ENCODE data around the gene STK32A.

The STK32A gene

GRCh38 chr5:147427521-147428401 is 192.9 kb downstream of the STK32A start:
- DNase-seq, result no peak

GRCh38 chr5:147430628-147431027 is 195.8 kb downstream of the STK32A start:
- DNase-seq, result no peak

DNA sequence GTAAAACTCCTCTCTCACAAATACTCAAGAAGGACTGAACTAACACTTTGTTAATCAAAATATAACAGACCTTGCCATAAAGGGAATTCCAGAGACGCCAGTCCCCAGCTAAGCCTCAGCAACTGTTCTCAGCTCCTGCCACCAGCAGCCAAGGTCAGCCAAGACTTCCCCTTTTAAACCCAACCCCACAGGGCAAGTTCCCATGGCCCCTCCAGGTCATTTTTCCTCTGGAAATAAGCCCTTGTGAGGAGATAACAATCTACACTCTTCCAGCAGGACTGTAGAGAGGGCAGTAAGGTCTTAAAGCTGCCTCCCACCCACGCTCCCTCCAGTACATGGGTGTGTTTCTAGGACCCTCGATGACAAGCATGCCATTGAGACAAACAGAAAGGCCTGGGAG is 196.8 kb downstream of the STK32A start:
- no peak for DNase-seq

GRCh38 chr5:147432323-147432722 is 197.5 kb downstream of the STK32A start:
- DNase-seq, result no peak

DNA sequence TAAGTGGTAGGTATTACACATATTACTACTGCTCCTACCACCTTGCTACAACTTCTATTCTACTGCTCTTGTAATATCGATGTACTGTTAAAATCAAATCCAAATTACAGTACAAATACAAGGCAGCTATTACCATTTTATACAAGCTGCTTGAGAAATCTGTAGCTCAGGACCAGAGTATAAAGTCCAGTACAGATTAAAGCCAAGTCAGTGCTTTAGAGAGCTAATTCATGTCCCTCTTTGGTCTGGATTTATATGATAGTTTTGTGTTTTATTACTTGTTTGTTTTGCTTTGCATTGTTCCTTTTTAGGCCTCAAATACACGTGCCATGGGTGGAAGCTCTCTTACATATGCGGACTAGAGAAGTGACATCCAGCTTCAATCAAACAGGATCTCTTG is 199.2 kb downstream of the STK32A start:
- no peak for DNase-seq

DNA sequence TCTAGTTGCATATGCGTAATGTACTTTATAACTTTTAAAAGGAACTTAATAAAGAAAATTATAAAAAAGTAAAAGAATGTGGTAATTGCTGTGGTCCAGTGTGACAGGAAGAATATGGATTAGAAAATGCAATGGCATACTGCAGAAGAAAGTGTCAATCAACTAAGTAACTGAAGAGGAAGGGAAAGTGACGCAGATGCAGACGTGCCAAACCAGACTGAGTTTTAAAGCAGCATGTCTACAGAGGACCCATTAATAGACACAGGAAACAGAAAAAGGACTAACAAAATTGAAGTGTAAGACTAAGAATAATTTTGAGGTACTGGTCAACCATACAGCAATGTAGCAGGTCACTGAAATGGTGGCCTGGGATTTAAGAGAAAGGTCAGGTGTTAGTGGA is 201.8 kb downstream of the STK32A start:
- DNase-seq, result no peak

DNA sequence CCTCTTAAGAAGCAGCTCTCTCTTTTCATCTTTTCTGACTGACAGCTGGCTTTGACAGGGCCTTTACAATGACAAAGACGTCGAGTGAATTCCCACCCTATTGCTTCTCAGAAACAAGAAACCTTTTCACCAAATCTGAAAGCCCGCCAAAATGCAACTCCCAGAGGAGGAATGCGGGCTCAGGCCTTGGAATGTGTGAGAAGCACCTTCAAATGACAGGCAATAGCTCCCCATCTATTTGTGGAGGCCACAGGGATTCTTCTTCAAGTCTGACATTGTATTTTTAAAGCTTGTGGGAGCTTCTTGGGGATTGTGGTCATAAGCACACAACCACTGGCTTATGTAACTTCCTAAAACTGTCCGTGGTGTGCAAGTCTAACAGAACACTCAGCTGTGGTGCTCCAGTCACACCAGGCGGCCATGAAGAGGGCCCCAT is 202.4 kb downstream of the STK32A start:
- no peak for DNase-seq

All from activated naive CD4-positive, alpha-beta T cell treated with Interleukin-2 at 50 U/mL for 16 hours (primary cell).